Testis (tissue), 3 donors: ENCODE results near the gene TMEM141. TPM values are rescaled to one million over a fixed set of nuclear protein-coding genes. Genes with fewer than 3 reads are reported as not detected.
"Not testable (repeated sequence)": the region's sequence is repeated elsewhere in the genome, so short reads cannot be mapped to it uniquely, and the experiment has no call there.

ENCODE experiments used
- DNase-seq: peaks from one replicate; pipeline ENCODE4 v3.0.0-alpha.2; 2019
- H3K27ac ChIP-seq, 2 donors: fragments of 200-600 bp; sonication (generic); one replicate each; pipeline ENCODE4 v1.5.1; 2019
- H3K27me3 ChIP-seq: fragments of 200-600 bp; sonication (generic); one replicate; pipeline ENCODE4 v1.5.1; 2019
- H3K36me3 ChIP-seq: fragments of 200-600 bp; sonication (generic); one replicate; pipeline ENCODE4 v1.5.1; 2017; ENCODE audit warnings: low read depth; ENCODE audit errors: missing control alignments
- H3K4me1 ChIP-seq: fragments of 200-600 bp; sonication (generic); one replicate; pipeline ENCODE4 v1.5.1; 2019
- H3K4me3 ChIP-seq, 2 donors: fragments of 200-600 bp; sonication (generic); one replicate each; pipeline ENCODE4 v1.5.1; 2017 to 2019
- H3K9me3 ChIP-seq: fragments of 200-600 bp; sonication (generic); one replicate; pipeline ENCODE4 v1.5.1; 2017
- CTCF ChIP-seq, 3 experiments: fragments of 450-650 bp in 2 of 3; fragments of 200-600 bp in 1 of 3; sonication (generic) in 1 of 3; IDR thresholded peaks; one replicate each; pipeline ENCODE4 v1.5.1; 2016 to 2019; ENCODE audit warnings: antibody characterized with exemption in 3 of 3, mild to moderate bottlenecking in 2 of 3, moderate library complexity in 1 of 3
- POLR2A ChIP-seq: fragments of 450-650 bp; IDR thresholded peaks from one replicate; pipeline ENCODE4 v1.6.1; 2017; ENCODE audit warnings: antibody characterized with exemption, mild to moderate bottlenecking, moderate library complexity
- WGBS, 2 donors: methylation state at CpG; one replicate each; pipeline ENCODE4 v1.1.5; 2018; 5-methylcytosine and 5-hydroxymethylcytosine counted together
- intact Hi-C: fragments of 100-400 bp; cut with DNase I; formaldehyde crosslinking; loops from one replicate; pipeline ENCODE4 v1.15.1; 2023; ENCODE audit warnings: low total_unique reads
- polyA plus RNA-seq: library from polyadenylated mRNA; stranded (reverse); fragments of 350-450 nt; fragmentation: Illumina TruSeq; extraction: RNeasy Lipid Tissue Mini Kit (QIAGEN cat#74804); gene quantifications from one replicate; pipeline ENCODE4 v1.2.3, GENCODE V29; 2014; ENCODE audit warnings: low read depth, low replicate concordance; ENCODE audit not compliant: insufficient read depth
- total RNA-seq, 2 donors: library from RNA; depleted of rRNA; stranded (reverse); fragments of >200 nt; gene quantifications; one replicate each; pipeline ENCODE4 v1.2.3, GENCODE V29; 2016

Gene TMEM141
- total and polyA plus RNA-seq, 3 donors from 2014 or later: 80.4 to 127 (median 108) TPM

GRCh38 chr9:136763649-136764035, 27.5 kb upstream of the TMEM141 start:
- no peaks in the 10 kb centered on the region for H3K36me3 ChIP-seq
- H3K4me1 ChIP-seq: peaks cover 2% of the 10 kb centered on the region
- H3K9me3 ChIP-seq: no peaks in the 10 kb centered on the region
- H3K27me3 ChIP-seq: no peaks in the 10 kb centered on the region
- WGBS, 2 donors: 88% methylated on average over 14 of the region's 14 CpGs; no CpG with 5 or more reads in 1 of the 2 donors
- H3K4me3 ChIP-seq: peak overlapping the region in 1 of 2 donors; percentile 31
- no peak for DNase-seq
- intact Hi-C loops: no loop called here
- H3K27ac ChIP-seq: no peak overlapping the region
- TF ChIP-seq CTCF (IDR thresholded peaks at IDR 0.05): no peak
- TF ChIP-seq POLR2A: no peak

GRCh38 chr9:136764301-136764891, 26.7 kb upstream of the TMEM141 start, which contains the start of gene LCN15:
Gene LCN15, minus strand, starts transcription at chr9:136764518. Its CDS starts 30 bp downstream, at chr9:136764488.
- DNase-seq: no peak
- WGBS, 2 donors: 87 to 91% methylated on average over 7 to 14 of the region's 14 CpGs
- no peaks in the 10 kb centered on the region for H3K27me3 ChIP-seq

GRCh38 chr9:136765041-136765440, 26.1 kb upstream of the TMEM141 start:
- no peaks in the 10 kb centered on the region for H3K36me3 ChIP-seq
- no peaks in the 10 kb centered on the region for H3K27me3 ChIP-seq
- peak; percentile 59 for DNase-seq
- peak overlapping the region in 1 of 2 donors; percentile 1 for H3K27ac ChIP-seq
- H3K9me3 ChIP-seq: no peaks in the 10 kb centered on the region
- H3K4me3 ChIP-seq: no peak overlapping the region
- peaks cover 2% of the 10 kb centered on the region for H3K4me1 ChIP-seq
- WGBS, 2 donors: 75 to 89% methylated on average over 1 to 14 of the region's 14 CpGs
- TF ChIP-seq POLR2A: no peak
- TF ChIP-seq CTCF (IDR thresholded peaks at IDR 0.05): no peak
- intact Hi-C loops: no loop called here

More at GRCh38 chr9:136764301-136764891, 26.7 kb upstream of the TMEM141 start, which contains the start of gene LCN15:
- H3K4me3 ChIP-seq: peak within 1 kb of the TSS in 1 of 2 donors; percentile 31
- H3K4me1 ChIP-seq: peaks cover 2% of the 10 kb centered on the region
- H3K9me3 ChIP-seq: no peaks in the 10 kb centered on the region
- intact Hi-C loops: no loop called here
- no peaks in the 10 kb centered on the region for H3K36me3 ChIP-seq
- no peak for TF ChIP-seq CTCF (IDR thresholded peaks at IDR 0.05)
- TF ChIP-seq POLR2A: no peak
- H3K27ac ChIP-seq: peak within 1 kb of the TSS in 1 of 2 donors; percentile 1

- H3K36me3 ChIP-seq, H3K27ac ChIP-seq, DNase-seq, intact Hi-C loops, H3K27me3 ChIP-seq, H3K9me3 ChIP-seq, H3K4me3 ChIP-seq, H3K4me1 ChIP-seq: not testable (repeated sequence)
- WGBS, 2 donors: 82 to 84% methylated on average over 14 of the region's 14 CpGs
Observed at GRCh38 chr9:136765745-136766409, 25.3 kb upstream of the TMEM141 start.

- H3K4me1 ChIP-seq, H3K4me3 ChIP-seq, H3K27me3 ChIP-seq, intact Hi-C loops, H3K27ac ChIP-seq, H3K9me3 ChIP-seq, H3K36me3 ChIP-seq: not testable (repeated sequence)
- peak; percentile 84 for DNase-seq
- 48 to 52% methylated on average over 17 to 18 of the region's 18 CpGs for WGBS, 2 donors
- peak in 1 of 3 experiments; percentile 30 for TF ChIP-seq CTCF (IDR thresholded peaks at IDR 0.05)
Observed at GRCh38 chr9:136766410-136767120, 24.6 kb upstream of the TMEM141 start.
